ENCODE data around the gene ASXL3. TPM values are rescaled to one million over a fixed set of nuclear protein-coding genes. Genes with fewer than 3 reads are reported as not detected.

ASXL3 gene
- polyA plus RNA-seq, 1 donor from 2014 or later, result 15.2 TPM

- no peaks in the 10 kb centered on the region for H3K36me3 ChIP-seq (ENCODE audit: insufficient read depth, low read length)
- no peaks in the 10 kb centered on the region for H4K20me1 ChIP-seq (ENCODE audit: insufficient read depth)
- no peak overlapping the region for H3K4me3 ChIP-seq (ENCODE audit: low read length)
- H3K27ac ChIP-seq (ENCODE audit: low read length), result no peak overlapping the region
- H3K9ac ChIP-seq (ENCODE audit: low read length), result no peak overlapping the region
- no peak overlapping the region for H3K4me2 ChIP-seq (ENCODE audit: low read length)
- no peak overlapping the region for H2AFZ ChIP-seq (ENCODE audit: low read depth, low read length)
- H3K79me2 ChIP-seq (replicated peaks; ENCODE audit: insufficient read depth, low read length), result peaks cover 10% of the 10 kb centered on the region
- TF ChIP-seq POLR2AphosphoS5 (IDR thresholded peaks at IDR 0.05), result no peak
- no peaks in the 10 kb centered on the region for H3K9me2 ChIP-seq (ENCODE audit: insufficient read depth, low read length)
- no peaks in the 10 kb centered on the region for H3F3A ChIP-seq (ENCODE audit: insufficient read depth, low read length, poor library complexity, severe bottlenecking)
- H3K9me3 ChIP-seq (ENCODE audit: low read length), result no peaks in the 10 kb centered on the region
- H3K27me3 ChIP-seq (ENCODE audit: insufficient read depth, low read depth, low read length), result no peaks in the 10 kb centered on the region
Measured at GRCh38 chr18:33630476-33630875, 52.5 kb downstream of the ASXL3 start.

- no peak for TF ChIP-seq MXI1 (conservative IDR thresholded peaks at IDR 0.05; ENCODE audit: poor library complexity, severe bottlenecking)
- Histone ChIP-seq H3K4me3 (ENCODE audit: low read length) (no peak overlapping the region), H3K9me3 (ENCODE audit: low read length) (no peaks in the 10 kb centered on the region), H3K27ac (ENCODE audit: low read length) (no peak overlapping the region), H3K9ac (ENCODE audit: low read length) (no peak overlapping the region), H3K9me2 (ENCODE audit: insufficient read depth, low read length) (no peaks in the 10 kb centered on the region), H2AFZ (ENCODE audit: low read depth, low read length) (no peak overlapping the region), H3K27me3 (ENCODE audit: insufficient read depth, low read depth, low read length) (no peaks in the 10 kb centered on the region), H3K36me3 (ENCODE audit: insufficient read depth, low read length) (no peaks in the 10 kb centered on the region), H4K20me1 (ENCODE audit: insufficient read depth) (no peaks in the 10 kb centered on the region), H3K79me2 (replicated peaks; ENCODE audit: insufficient read depth, low read length) (peaks cover 9% of the 10 kb centered on the region), H3K4me2 (ENCODE audit: low read length) (no peak overlapping the region), H3F3A (ENCODE audit: insufficient read depth, low read length, poor library complexity, severe bottlenecking) (no peaks in the 10 kb centered on the region)
Measured at GRCh38 chr18:33641141-33641540, 63.1 kb downstream of the ASXL3 start.

- Histone ChIP-seq H3K9me3 (ENCODE audit: low read length) (no peaks in the 10 kb centered on the region), H2AFZ (ENCODE audit: low read depth, low read length) (no peak overlapping the region), H3F3A (ENCODE audit: insufficient read depth, low read length, poor library complexity, severe bottlenecking) (no peaks in the 10 kb centered on the region), H3K9ac (ENCODE audit: low read length) (no peak overlapping the region), H3K79me2 (replicated peaks; ENCODE audit: insufficient read depth, low read length) (peaks cover 5% of the 10 kb centered on the region), H3K4me3 (ENCODE audit: low read length) (no peak overlapping the region), H3K9me2 (ENCODE audit: insufficient read depth, low read length) (no peaks in the 10 kb centered on the region), H3K4me2 (ENCODE audit: low read length) (no peak overlapping the region), H4K20me1 (ENCODE audit: insufficient read depth) (no peaks in the 10 kb centered on the region), H3K27ac (ENCODE audit: low read length) (no peak overlapping the region), H3K36me3 (ENCODE audit: insufficient read depth, low read length) (no peaks in the 10 kb centered on the region), H3K27me3 (ENCODE audit: insufficient read depth, low read depth, low read length) (no peaks in the 10 kb centered on the region)
- TF ChIP-seq CTCF (IDR thresholded peaks at IDR 0.05; ENCODE audit: poor library complexity, severe bottlenecking) (no peak), EP300 (conservative IDR thresholded peaks at IDR 0.05; ENCODE audit: poor library complexity, severe bottlenecking) (no peak), EZH2 (IDR thresholded peaks at IDR 0.05; ENCODE audit: borderline replicate concordance, insufficient read depth, low read length, poor library complexity, severe bottlenecking) (no peak)
Measured at GRCh38 chr18:33644494-33644893, 66.5 kb downstream of the ASXL3 start.

GRCh38 chr18:33647365-33647764 is 69.3 kb downstream of the ASXL3 start:
- Histone ChIP-seq H4K20me1 (ENCODE audit: insufficient read depth) (no peaks in the 10 kb centered on the region), H3F3A (ENCODE audit: insufficient read depth, low read length, poor library complexity, severe bottlenecking) (no peaks in the 10 kb centered on the region), H3K36me3 (ENCODE audit: insufficient read depth, low read length) (no peaks in the 10 kb centered on the region), H3K9me3 (ENCODE audit: low read length) (no peaks in the 10 kb centered on the region), H3K27ac (ENCODE audit: low read length) (no peak overlapping the region), H3K4me3 (ENCODE audit: low read length) (no peak overlapping the region), H3K27me3 (ENCODE audit: insufficient read depth, low read depth, low read length) (no peaks in the 10 kb centered on the region), H3K9me2 (ENCODE audit: insufficient read depth, low read length) (no peaks in the 10 kb centered on the region), H3K4me2 (ENCODE audit: low read length) (no peak overlapping the region), H2AFZ (ENCODE audit: low read depth, low read length) (no peak overlapping the region), H3K79me2 (replicated peaks; ENCODE audit: insufficient read depth, low read length) (peaks cover 3% of the 10 kb centered on the region), H3K9ac (ENCODE audit: low read length) (no peak overlapping the region)
- no peak for TF ChIP-seq REST (IDR thresholded peaks at IDR 0.05; ENCODE audit: borderline replicate concordance)
- TF ChIP-seq SMC3 (conservative IDR thresholded peaks at IDR 0.05; ENCODE audit: poor library complexity), result no peak
- no peak for TF ChIP-seq TAF1 (IDR thresholded peaks at IDR 0.05; ENCODE audit: low read depth)

Data from neural cell (in vitro differentiated cells).